H9 (cell line): Measurements from ENCODE around the gene SLC22A3. TPM values are rescaled to one million over a fixed set of nuclear protein-coding genes. Genes with fewer than 3 reads are reported as not detected.

Experiments
- DNase-seq: peaks from one replicate; pipeline ENCODE4 v3.0.0-alpha.2; 2017
- H2AFZ ChIP-seq: one replicate; pipeline ENCODE4 v1.6.1; 2013; ENCODE audit warnings: mild to moderate bottlenecking, low read length, control low read depth, moderate library complexity
- H2AK5ac ChIP-seq: 2 replicates; pipeline ENCODE4 v1.6.1; 2013; ENCODE audit warnings: low read length, control low read depth, mixed read lengths; ENCODE audit not compliant: insufficient read length
- H2BK120ac ChIP-seq: one replicate; pipeline ENCODE4 v1.6.1; 2013; ENCODE audit warnings: low read depth, mild to moderate bottlenecking, low read length, control low read depth, inconsistent platforms; ENCODE audit not compliant: poor library complexity, severe bottlenecking
- H2BK12ac ChIP-seq: 2 replicates; pipeline ENCODE4 v1.6.1; 2013; ENCODE audit warnings: low read length, control low read depth, mixed read lengths, low read depth; ENCODE audit not compliant: insufficient read length
- H2BK15ac ChIP-seq: 2 replicates; pipeline ENCODE4 v1.6.1; 2013; ENCODE audit warnings: low read depth, low read length, control low read depth
- H2BK20ac ChIP-seq: one replicate; pipeline ENCODE4 v1.6.1; 2013; ENCODE audit warnings: low read depth, mild to moderate bottlenecking, low read length, control low read depth, inconsistent platforms; ENCODE audit not compliant: poor library complexity, severe bottlenecking
- H2BK5ac ChIP-seq: 2 replicates; pipeline ENCODE4 v1.6.1; 2013; ENCODE audit warnings: low read length, control low read depth, mixed read lengths; ENCODE audit not compliant: insufficient read length
- H3K14ac ChIP-seq: 2 replicates; pipeline ENCODE4 v1.6.1; 2013; ENCODE audit warnings: low read length, control low read depth; ENCODE audit not compliant: insufficient read depth
- H3K18ac ChIP-seq: 2 replicates; pipeline ENCODE4 v1.6.1; 2013; ENCODE audit warnings: low read depth, mild to moderate bottlenecking, mixed read lengths, low read length, control low read depth; ENCODE audit not compliant: insufficient read length
- H3K23ac ChIP-seq: 2 replicates; pipeline ENCODE4 v1.6.1; 2013; ENCODE audit warnings: low read length, control low read depth, mixed read lengths, low read depth; ENCODE audit not compliant: insufficient read length
- H3K23me2 ChIP-seq: 2 replicates; pipeline ENCODE4 v1.6.1; 2013; ENCODE audit warnings: low read depth, mild to moderate bottlenecking, mixed read lengths, low read length, control low read depth; ENCODE audit not compliant: insufficient read length, poor library complexity, severe bottlenecking
- H3K27ac ChIP-seq: 2 replicates; pipeline ENCODE4 v1.5.1; 2013; ENCODE audit warnings: low read length, control low read depth, mixed read lengths, low read depth; ENCODE audit not compliant: insufficient read length
- H3K27me3 ChIP-seq: 2 replicates; pipeline ENCODE4 v1.6.1; 2013; ENCODE audit warnings: low read length, control low read depth, inconsistent platforms; ENCODE audit not compliant: insufficient read depth
- H3K4ac ChIP-seq: 2 replicates; pipeline ENCODE4 v1.6.1; 2013; ENCODE audit warnings: low read depth, mild to moderate bottlenecking, control low read depth, inconsistent platforms, low read length, moderate library complexity
- H3K4me1 ChIP-seq: 2 replicates; pipeline ENCODE4 v1.6.1; 2013; ENCODE audit warnings: low read length, control low read depth, inconsistent platforms; ENCODE audit not compliant: insufficient read depth
- H3K4me2 ChIP-seq: 2 replicates; pipeline ENCODE4 v1.6.1; 2013; ENCODE audit warnings: low read length, control low read depth, mixed read lengths; ENCODE audit not compliant: insufficient read length, insufficient read depth
- H3K56ac ChIP-seq: 2 replicates; pipeline ENCODE4 v1.6.1; 2013; ENCODE audit warnings: low read depth, mild to moderate bottlenecking, mixed read lengths, low read length, control low read depth; ENCODE audit not compliant: insufficient read length
- H3K79me1 ChIP-seq: 2 replicates; pipeline ENCODE4 v1.6.1; 2013; ENCODE audit warnings: low read depth, mild to moderate bottlenecking, moderate library complexity, low read length, control low read depth, inconsistent platforms; ENCODE audit not compliant: insufficient read depth, poor library complexity, severe bottlenecking
- H3K79me2 ChIP-seq: 2 replicates; pipeline ENCODE4 v1.6.1; 2013; ENCODE audit warnings: low read length, control low read depth, inconsistent platforms; ENCODE audit not compliant: insufficient read depth
- H3K9ac ChIP-seq: 2 replicates; pipeline ENCODE4 v1.6.1; 2013; ENCODE audit warnings: low read length, control low read depth, mixed read lengths; ENCODE audit not compliant: insufficient read length; ENCODE audit errors: extremely low read depth
- H3K9me3 ChIP-seq: one replicate; pipeline ENCODE4 v1.6.1; 2013; ENCODE audit warnings: low read depth, low read length, inconsistent platforms; ENCODE audit not compliant: control insufficient read depth
- H3T11ph ChIP-seq: one replicate; pipeline ENCODE4 v1.6.1; 2013; ENCODE audit warnings: mild to moderate bottlenecking, low read length, control low read depth, inconsistent platforms
- H4K20me1 ChIP-seq: one replicate; pipeline ENCODE4 v1.6.1; 2013; ENCODE audit not compliant: control insufficient read depth, insufficient read length, insufficient read depth
- H4K5ac ChIP-seq: 2 replicates; pipeline ENCODE4 v1.6.1; 2013; ENCODE audit warnings: low read depth, mild to moderate bottlenecking, mixed read lengths, low read length, control low read depth; ENCODE audit not compliant: insufficient read length
- H4K8ac ChIP-seq: replicated peaks from 2 replicates; pipeline ENCODE4 v1.6.1; 2013; ENCODE audit warnings: low read length, control low read depth, mixed read lengths, low read depth; ENCODE audit not compliant: insufficient read length
- H4K91ac ChIP-seq: 2 replicates; pipeline ENCODE4 v1.6.1; 2013; ENCODE audit warnings: low read depth, mild to moderate bottlenecking, moderate library complexity, mixed read lengths, low read length, control low read depth; ENCODE audit not compliant: insufficient read length
- H3K27ac Mint-ChIP-seq, 3 experiments: 2 replicates in 2 of 3; 3 replicates in 1 of 3; pipeline ENCODE4 v1.8.0; 2020 to 2021; ENCODE audit warnings: mixed read lengths in 3 of 3, mild to moderate bottlenecking in 1 of 3, moderate library complexity in 1 of 3
- H3K27me3 Mint-ChIP-seq: 2 replicates; pipeline ENCODE4 v1.8.0; 2021; ENCODE audit warnings: low read depth, mild to moderate bottlenecking, moderate library complexity, mixed read lengths
- H3K36me3 Mint-ChIP-seq, 3 experiments: 2 replicates in 2 of 3; 3 replicates in 1 of 3; pipeline ENCODE4 v1.8.0; 2020 to 2021; ENCODE audit warnings: low read depth in 3 of 3, mixed read lengths in 3 of 3; ENCODE audit not compliant: insufficient read depth in 1 of 3
- H3K4me1 Mint-ChIP-seq, 2 experiments: 2 replicates each; pipeline ENCODE4 v1.8.0; 2020; ENCODE audit warnings: mixed read lengths in 2 of 2
- H3K4me3 Mint-ChIP-seq, 2 experiments: 2 replicates in 1 of 2; 3 replicates in 1 of 2; pipeline ENCODE4 v1.8.0; 2020 to 2021; ENCODE audit warnings: mild to moderate bottlenecking in 2 of 2, mixed read lengths in 2 of 2, moderate library complexity in 1 of 2
- H3K9me3 Mint-ChIP-seq, 2 experiments: 2 replicates in 1 of 2; 3 replicates in 1 of 2; pipeline ENCODE4 v1.8.0; 2020; ENCODE audit warnings: mild to moderate bottlenecking in 2 of 2, mixed read lengths in 2 of 2, moderate library complexity in 1 of 2
- WGBS: extraction: QIAGEN DNeasy Blood & Tissue Kit; methylation state at CpG from one replicate; pipeline ENCODE4 v1.1.7; 2013; ENCODE audit warnings: missing lambda C conversion rate, low lambda C conversion rate, mixed read lengths; ENCODE audit not compliant: insufficient read length; ENCODE audit errors: extremely low coverage; 5-methylcytosine and 5-hydroxymethylcytosine counted together
- total RNA-seq: library from RNA; stranded (reverse); gene quantifications from 2 replicates; pipeline ENCODE4 v1.2.1, GENCODE V29; 2021
- TF ChIP-seq, protein P1 (sequence below): fragments of 200-600 bp; sonication (generic); conservative IDR thresholded peaks from 3 replicates; pipeline ENCODE4 v1.8.0; 2021; ENCODE audit warnings: antibody characterized with exemption, mild to moderate bottlenecking

Gene SLC22A3
- total RNA-seq, 1 experiment from 2014 or later, result 2.7 TPM

DNA sequence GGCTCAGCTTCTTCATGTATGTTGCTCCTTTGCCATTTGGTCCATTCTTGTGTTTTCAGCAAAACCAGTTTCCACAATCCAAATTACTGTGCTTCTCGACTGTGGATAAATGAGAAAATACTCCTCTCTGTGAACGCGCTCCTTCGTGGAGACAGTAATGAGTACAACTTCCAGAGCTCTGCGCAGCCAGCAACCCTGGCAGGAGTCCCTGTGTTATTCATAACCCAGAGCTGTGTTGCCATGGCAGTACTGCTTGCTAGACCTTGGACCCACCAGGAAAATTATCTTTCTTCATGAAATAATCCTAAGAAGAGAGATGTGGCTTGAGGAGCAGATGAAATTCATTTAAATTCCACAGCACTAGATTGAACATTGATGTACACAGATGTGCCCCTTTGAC is 73.7 kb downstream of the SLC22A3 start:
- H3K4me1 Mint-ChIP-seq, result peaks cover 0 to 3% of the 10 kb centered on the region in 2 experiments; a peak in 2 of 4 replicates
- no peak overlapping the region for H3K27ac Mint-ChIP-seq
- H2BK120ac ChIP-seq, result no peak overlapping the region
- DNase-seq, result no peak
- H4K8ac ChIP-seq, result no peak overlapping the region
- H4K91ac ChIP-seq, result no peak overlapping the region
- no peak overlapping the region for H2BK12ac ChIP-seq
- H3K14ac ChIP-seq, result no peak overlapping the region
- H2BK15ac ChIP-seq, result no peak overlapping the region
- no peaks in the 10 kb centered on the region for H3K79me1 ChIP-seq
- H2AK5ac ChIP-seq, result no peak overlapping the region
- H3T11ph ChIP-seq, result no peak overlapping the region
- H3K4ac ChIP-seq, result no peak overlapping the region
- TF ChIP-seq, protein P1, sequence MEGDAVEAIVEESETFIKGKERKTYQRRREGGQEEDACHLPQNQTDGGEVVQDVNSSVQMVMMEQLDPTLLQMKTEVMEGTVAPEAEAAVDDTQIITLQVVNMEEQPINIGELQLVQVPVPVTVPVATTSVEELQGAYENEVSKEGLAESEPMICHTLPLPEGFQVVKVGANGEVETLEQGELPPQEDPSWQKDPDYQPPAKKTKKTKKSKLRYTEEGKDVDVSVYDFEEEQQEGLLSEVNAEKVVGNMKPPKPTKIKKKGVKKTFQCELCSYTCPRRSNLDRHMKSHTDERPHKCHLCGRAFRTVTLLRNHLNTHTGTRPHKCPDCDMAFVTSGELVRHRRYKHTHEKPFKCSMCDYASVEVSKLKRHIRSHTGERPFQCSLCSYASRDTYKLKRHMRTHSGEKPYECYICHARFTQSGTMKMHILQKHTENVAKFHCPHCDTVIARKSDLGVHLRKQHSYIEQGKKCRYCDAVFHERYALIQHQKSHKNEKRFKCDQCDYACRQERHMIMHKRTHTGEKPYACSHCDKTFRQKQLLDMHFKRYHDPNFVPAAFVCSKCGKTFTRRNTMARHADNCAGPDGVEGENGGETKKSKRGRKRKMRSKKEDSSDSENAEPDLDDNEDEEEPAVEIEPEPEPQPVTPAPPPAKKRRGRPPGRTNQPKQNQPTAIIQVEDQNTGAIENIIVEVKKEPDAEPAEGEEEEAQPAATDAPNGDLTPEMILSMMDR, result no peak
- no peak overlapping the region for H2BK20ac ChIP-seq
- no peak overlapping the region for H3K18ac ChIP-seq
- H3K27me3 ChIP-seq, result no peaks in the 10 kb centered on the region
- H3K4me2 ChIP-seq, result no peak overlapping the region
- H3K27me3 Mint-ChIP-seq, result no peaks in the 10 kb centered on the region
- no peak overlapping the region for H3K4me3 Mint-ChIP-seq
- no peak overlapping the region for H4K5ac ChIP-seq
- no peaks in the 10 kb centered on the region for H3K23me2 ChIP-seq
- H3K56ac ChIP-seq, result no peak overlapping the region
- WGBS, result no CpG with 5 or more reads among the region's 5 CpGs
- H4K20me1 ChIP-seq, result no peaks in the 10 kb centered on the region
- H3K23ac ChIP-seq, result no peak overlapping the region
- H3K79me2 ChIP-seq, result no peaks in the 10 kb centered on the region
- H3K27ac ChIP-seq, result no peak overlapping the region
- no peak overlapping the region for H2BK5ac ChIP-seq
- no peaks in the 10 kb centered on the region for H3K4me1 ChIP-seq
- H3K9me3 ChIP-seq, result no peaks in the 10 kb centered on the region
- no peaks in the 10 kb centered on the region for H3K9me3 Mint-ChIP-seq
- no peaks in the 10 kb centered on the region for H3K36me3 Mint-ChIP-seq
- H3K9ac ChIP-seq, result no peak overlapping the region
- no peak overlapping the region for H2AFZ ChIP-seq
